Endodermal cell (in vitro differentiated cells): Measurements from ENCODE around the gene COL18A1. TPM values are rescaled to one million over a fixed set of nuclear protein-coding genes. Genes with fewer than 3 reads are reported as not detected.

ENCODE experiments used
- DNase-seq: peaks from one replicate; pipeline ENCODE4 v3.0.0-alpha.2; 2017
- H3K27ac ChIP-seq: 2 replicates; pipeline ENCODE4 v1.5.1; 2013; ENCODE audit warnings: mild to moderate bottlenecking, low read depth, low read length, moderate library complexity
- H3K27me3 ChIP-seq: 2 replicates; pipeline ENCODE4 v1.6.1; 2013; ENCODE audit warnings: mild to moderate bottlenecking, low read length, moderate library complexity; ENCODE audit not compliant: insufficient read depth, control insufficient read depth, poor library complexity, severe bottlenecking
- H3K36me3 ChIP-seq: 2 replicates; pipeline ENCODE4 v1.7.0; 2013; ENCODE audit warnings: mild to moderate bottlenecking, low read length, moderate library complexity; ENCODE audit not compliant: control insufficient read depth, insufficient read depth
- H3K4me1 ChIP-seq: one replicate; pipeline ENCODE4 v1.7.0; 2013; ENCODE audit warnings: low read length; ENCODE audit not compliant: control insufficient read depth, insufficient read depth
- H3K4me3 ChIP-seq: 2 replicates; pipeline ENCODE4 v1.5.1; 2013; ENCODE audit warnings: mild to moderate bottlenecking, low read length, moderate library complexity
- H3K9ac ChIP-seq: 2 replicates; pipeline ENCODE4 v1.6.1; 2013; ENCODE audit warnings: mild to moderate bottlenecking, low read length, moderate library complexity; ENCODE audit not compliant: poor library complexity, severe bottlenecking; ENCODE audit errors: extremely low read depth
- H3K9me3 ChIP-seq: 2 replicates; pipeline ENCODE4 v1.6.1; 2013; ENCODE audit warnings: mild to moderate bottlenecking, low read length, moderate library complexity; ENCODE audit not compliant: control insufficient read depth
- H3K27ac Mint-ChIP-seq: 2 replicates; pipeline ENCODE4 v1.8.0; 2020; ENCODE audit warnings: mixed read lengths
- H3K27me3 Mint-ChIP-seq: 2 replicates; pipeline ENCODE4 v1.8.0; 2021; ENCODE audit warnings: mild to moderate bottlenecking, mixed read lengths; ENCODE audit not compliant: insufficient read depth
- H3K36me3 Mint-ChIP-seq: 2 replicates; pipeline ENCODE4 v1.8.0; 2020; ENCODE audit warnings: low read depth, mixed read lengths
- H3K4me1 Mint-ChIP-seq: 2 replicates; pipeline ENCODE4 v1.8.0; 2020; ENCODE audit warnings: mixed read lengths
- H3K4me3 Mint-ChIP-seq: 2 replicates; pipeline ENCODE4 v1.8.0; 2020; ENCODE audit warnings: mild to moderate bottlenecking, moderate library complexity, mixed read lengths
- H3K9me3 Mint-ChIP-seq: 2 replicates; pipeline ENCODE4 v1.8.0; 2020; ENCODE audit warnings: mild to moderate bottlenecking, mixed read lengths
- CTCF ChIP-seq: fragments of 200-600 bp; sonication (generic); conservative IDR thresholded peaks from 2 replicates; pipeline ENCODE4 v1.5.0; 2021; ENCODE audit warnings: antibody characterized with exemption, mild to moderate bottlenecking
- WGBS, 2 experiments: methylation state at CpG; one replicate each; pipeline versions ENCODE4 v1.1.5 to v1.1.7; 2013; ENCODE audit warnings: missing lambda C conversion rate in 2 of 2, mixed read lengths in 1 of 2; ENCODE audit not compliant: insufficient coverage in 1 of 2, insufficient read length in 1 of 2; 5-methylcytosine and 5-hydroxymethylcytosine counted together
- total RNA-seq, 2 donors: library from RNA; stranded (reverse); fragmentation: NEBNext Ultra II Directional in 1 of 2; extraction: Animal tissue kit (Norgen Biotek cat#: 25700) in 1 of 2; gene quantifications; 2 replicates in 1 of 2; 3 replicates in 1 of 2; pipeline ENCODE4 v1.2.1, GENCODE V29; 2021

The COL18A1 gene
- total RNA-seq, 2 donors from 2014 or later = 332 to 398 TPM

GRCh38 chr21:45454060-45454925 is 49.3 kb downstream of the COL18A1 start:
- Histone ChIP-seq H3K27me3 (no peaks in the 10 kb centered on the region), H3K9me3 (no peaks in the 10 kb centered on the region), H3K4me1 (no peaks in the 10 kb centered on the region), H3K4me3 (no peak overlapping the region), H3K27ac (no peak overlapping the region), H3K9ac (no peak overlapping the region), H3K36me3 (peaks cover 27% of the 10 kb centered on the region)
- Mint-ChIP-seq H3K9me3 (no peaks in the 10 kb centered on the region), H3K27ac (no peak overlapping the region), H3K4me1 (peaks cover 2% of the 10 kb centered on the region), H3K36me3 (peaks cover 7% of the 10 kb centered on the region), H3K27me3 (no peaks in the 10 kb centered on the region), H3K4me3 (no peak overlapping the region)
- WGBS, 2 experiments = 94 to 98% methylated on average over 15 to 24 of the region's 24 CpGs
- DNase-seq = no peak
- no peak for TF ChIP-seq CTCF

GRCh38 chr21:45454926-45455673 is 50.1 kb downstream of the COL18A1 start:
- WGBS, 2 experiments = 93% methylated on average over 18 to 23 of the region's 23 CpGs
- peak overlapping the region; percentile 26 for H3K27ac Mint-ChIP-seq

More at GRCh38 chr21:45454926-45455673, 50.1 kb downstream of the COL18A1 start:
- Mint-ChIP-seq H3K4me1 (peaks cover 2% of the 10 kb centered on the region), H3K27me3 (no peaks in the 10 kb centered on the region), H3K36me3 (peaks cover 12% of the 10 kb centered on the region), H3K4me3 (no peak overlapping the region), H3K9me3 (no peaks in the 10 kb centered on the region)
- Histone ChIP-seq H3K4me1 (no peaks in the 10 kb centered on the region), H3K9me3 (peaks cover 4% of the 10 kb centered on the region), H3K4me3 (no peak overlapping the region), H3K36me3 (peaks cover 34% of the 10 kb centered on the region), H3K9ac (no peak overlapping the region), H3K27me3 (no peaks in the 10 kb centered on the region), H3K27ac (no peak overlapping the region)
- DNase-seq = no peak
- TF ChIP-seq CTCF = no peak
